CD4-positive, alpha-beta memory T cell (primary cell): ENCODE data around the gene CD69. TPM values are rescaled to one million over a fixed set of nuclear protein-coding genes. Genes with fewer than 3 reads are reported as not detected.

ENCODE experiments used
- CTCF ChIA-PET: fragments of 350-600 bp; sonication (Branson Sonifier 250); formaldehyde crosslinking; loops from one replicate; lab custom pipeline; 2021; ENCODE audit warnings: inconsistent platforms; ENCODE audit not compliant: partially characterized antibody; lab: Charles Lee
- POLR2A ChIA-PET: fragments of 350-600 bp; sonication (Branson Sonifier 250); formaldehyde crosslinking; loops from one replicate; lab custom pipeline; 2021; ENCODE audit not compliant: partially characterized antibody; lab: Charles Lee
- DNase-seq, 5 donors: peaks; one replicate each; pipeline versions ENCODE4 v3.0.0 to v3.0.0-alpha.2; 2020 to 2022; ENCODE audit warnings: mixed read lengths in 1 of 5
- H3K27ac ChIP-seq: one replicate; pipeline ENCODE4 v1.7.0; 2013; ENCODE audit warnings: low read depth, low read length
- H3K27me3 ChIP-seq: 2 replicates; pipeline ENCODE4 v1.7.0; 2013; ENCODE audit warnings: mild to moderate bottlenecking, low read length, moderate library complexity; ENCODE audit not compliant: insufficient read depth
- H3K36me3 ChIP-seq: 2 replicates; pipeline ENCODE4 v1.7.0; 2013; ENCODE audit warnings: mild to moderate bottlenecking, low read length, moderate library complexity; ENCODE audit not compliant: insufficient read depth
- H3K4me1 ChIP-seq: 2 replicates; pipeline ENCODE4 v1.7.0; 2013; ENCODE audit warnings: mild to moderate bottlenecking, low read length, moderate library complexity; ENCODE audit not compliant: insufficient read depth
- H3K4me3 ChIP-seq, 2 donors: one replicate each; pipeline ENCODE4 v1.7.0; 2013; ENCODE audit warnings: low read length in 2 of 2, mild to moderate bottlenecking in 1 of 2
- H3K9me3 ChIP-seq, 2 donors: one replicate each; pipeline ENCODE4 v1.7.0; 2013; ENCODE audit warnings: low read length in 2 of 2, control low read depth in 1 of 2; ENCODE audit not compliant: control insufficient read depth in 1 of 2
- H3K27ac Mint-ChIP-seq, 7 donors: one replicate each; pipeline ENCODE4 v1.8.0; 2020 to 2021; ENCODE audit warnings: mixed read lengths in 7 of 7, mild to moderate bottlenecking in 6 of 7, inconsistent platforms in 3 of 7, moderate library complexity in 3 of 7
- H3K27me3 Mint-ChIP-seq, 2 donors: one replicate each; pipeline ENCODE4 v1.8.0; 2020 to 2021; ENCODE audit warnings: mixed read lengths in 2 of 2
- H3K36me3 Mint-ChIP-seq, 2 donors: one replicate each; pipeline ENCODE4 v1.8.0; 2020 to 2021; ENCODE audit warnings: mixed read lengths in 2 of 2, inconsistent platforms in 1 of 2, mild to moderate bottlenecking in 1 of 2
- H3K4me1 Mint-ChIP-seq, 4 donors: one replicate each; pipeline ENCODE4 v1.8.0; 2020 to 2021; ENCODE audit warnings: mixed read lengths in 4 of 4, mild to moderate bottlenecking in 1 of 4
- H3K4me3 Mint-ChIP-seq, 8 donors: one replicate each; pipeline ENCODE4 v1.8.0; 2020 to 2021; ENCODE audit warnings: mixed read lengths in 8 of 8, mild to moderate bottlenecking in 7 of 8, moderate library complexity in 6 of 8, inconsistent platforms in 3 of 8
- H3K9me3 Mint-ChIP-seq, 8 donors: one replicate each; pipeline ENCODE4 v1.8.0; 2020 to 2021; ENCODE audit warnings: mixed read lengths in 8 of 8, mild to moderate bottlenecking in 5 of 8, inconsistent platforms in 3 of 8, moderate library complexity in 1 of 8
- intact Hi-C: fragments of 100-400 bp; cut with micrococcal nuclease; formaldehyde crosslinking; loops from one replicate; pipeline ENCODE4 v1.15.1; 2023
- polyA plus RNA-seq, 2 donors: library from polyadenylated mRNA; unstranded; fragments of 300-500 nt; fragmentation: Illumina TruSeq; gene quantifications; one replicate each; pipeline ENCODE4 v1.2.3, GENCODE V29; 2021
- total RNA-seq, 2 experiments: library from RNA; stranded (reverse); gene quantifications; one replicate each; pipeline ENCODE4 v1.2.3, GENCODE V29; 2021

Gene CD69
- total and polyA plus RNA-seq, 4 experiments from 2014 or later = 31.0 to 1,121 (median 90.3) TPM

DNA sequence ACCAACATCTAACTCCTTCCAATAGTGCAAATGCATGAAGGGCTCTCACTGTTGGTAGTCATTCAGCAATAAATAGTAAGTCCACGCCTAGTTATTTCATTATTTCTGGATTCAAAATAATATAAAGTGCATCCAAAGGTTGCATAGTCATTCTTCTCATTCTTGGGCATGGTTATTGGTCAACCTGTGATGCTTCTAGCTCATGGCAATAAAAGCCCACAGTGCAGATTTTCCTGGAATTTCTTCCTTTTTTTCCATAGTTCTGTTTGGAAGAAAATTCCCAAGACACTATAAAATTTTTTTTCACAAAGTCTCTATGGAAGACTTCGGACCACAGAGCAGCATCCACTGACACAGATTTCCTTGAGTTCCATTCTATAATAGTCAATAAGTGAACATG is 7.6 kb downstream of the CD69 start:
- no peaks in the 10 kb centered on the region for H3K9me3 ChIP-seq
- POLR2A ChIA-PET = interaction anchor here (1.0 to 15.8 kb wide), 7 partner anchors 8 to 105 kb away, joined by 3 to 422 read pairs (median 129); partner anchors contain the start of gene CD69
- Mint-ChIP-seq H3K4me3 (peak overlapping the region in 3 of 8 donors; percentile 24 to 53 (median 35)), H3K36me3 (peaks cover 47 to 59% of the 10 kb centered on the region in 2 donors), H3K9me3 (peaks cover 0 to 3% (median 0%) of the 10 kb centered on the region in 8 donors), H3K27me3 (no peaks in the 10 kb centered on the region), H3K4me1 (peaks cover 42 to 74% (median 59%) of the 10 kb centered on the region in 4 donors), H3K27ac (peak overlapping the region in 5 of 7 donors; percentile 22 to 80 (median 31))
- H3K4me3 ChIP-seq = no peak overlapping the region
- H3K4me1 ChIP-seq = peaks cover 75% of the 10 kb centered on the region
- no peak overlapping the region for H3K27ac ChIP-seq
- intact Hi-C loops = no loop called here
- no peaks in the 10 kb centered on the region for H3K27me3 ChIP-seq
- peaks cover 35% of the 10 kb centered on the region for H3K36me3 ChIP-seq
- DNase-seq = no peak
- CTCF ChIA-PET = interaction anchor here (0.9 to 22.5 kb wide), 6 partner anchors 7 to 61 kb away, joined by 3 to 889 read pairs (median 84); partner anchors contain the start of gene CD69

DNA sequence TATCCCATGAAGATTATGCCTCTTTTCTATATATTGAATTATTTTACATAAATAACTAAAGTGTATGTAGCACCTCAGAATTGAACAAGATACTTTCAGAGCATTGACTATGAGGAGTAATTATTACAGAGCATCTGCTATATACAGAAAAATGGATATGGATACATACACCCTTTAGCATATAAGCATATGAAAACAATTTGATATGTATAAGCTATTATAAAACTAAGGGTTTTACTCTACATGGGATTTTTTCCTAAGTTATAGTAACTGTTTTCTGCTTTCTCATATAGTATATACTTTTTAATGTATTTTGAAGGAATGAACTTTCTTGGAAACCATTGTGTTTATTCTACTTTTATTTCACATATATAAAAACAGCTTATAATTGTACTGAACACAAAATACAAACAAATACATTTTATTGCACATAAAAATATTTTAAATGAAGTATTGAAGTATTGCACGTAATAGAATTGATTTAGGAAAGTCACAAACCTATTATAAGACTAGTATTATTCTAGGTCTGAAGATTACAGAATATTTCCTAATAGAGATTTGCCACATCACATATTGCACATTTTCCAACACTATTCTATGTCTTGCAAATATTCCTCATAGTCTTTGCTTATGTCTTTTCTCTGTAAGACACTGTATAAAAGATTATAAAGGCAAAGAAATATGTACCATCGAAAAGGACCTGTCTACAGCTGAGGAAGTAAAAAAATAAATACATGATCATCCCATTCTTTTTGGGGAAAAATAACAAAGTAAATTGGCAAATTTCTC is 8.4 kb downstream of the CD69 start:
- Histone ChIP-seq H3K27me3 (no peaks in the 10 kb centered on the region), H3K36me3 (peaks cover 35% of the 10 kb centered on the region), H3K27ac (no peak overlapping the region), H3K4me3 (no peak overlapping the region), H3K9me3 (no peaks in the 10 kb centered on the region), H3K4me1 (peaks cover 72% of the 10 kb centered on the region)
- peaks cover 39 to 67% (median 56%) of the 10 kb centered on the region in 4 donors for H3K4me1 Mint-ChIP-seq
- DNase-seq = no peak
- peaks cover 0 to 3% (median 0%) of the 10 kb centered on the region in 8 donors for H3K9me3 Mint-ChIP-seq
- H3K4me3 Mint-ChIP-seq = peak overlapping the region in 5 of 8 donors; percentile 18 to 62 (median 51)
- H3K27me3 Mint-ChIP-seq = no peaks in the 10 kb centered on the region
- intact Hi-C loops = no loop called here
- peak overlapping the region in 6 of 7 donors; percentile 33 to 95 (median 86) for H3K27ac Mint-ChIP-seq
- ChIA-PET CTCF (interaction anchor here (1.1 to 22.5 kb wide), 13 partner anchors 8 to 118 kb away, joined by 3 to 889 read pairs (median 23); partner anchors contain the start of genes CD69 and CLEC2B), POLR2A (interaction anchor here (0.8 to 15.8 kb wide), 8 partner anchors 8 to 104 kb away, joined by 3 to 422 read pairs (median 3); partner anchors contain the start of gene CD69)
- peaks cover 46 to 51% of the 10 kb centered on the region in 2 donors for H3K36me3 Mint-ChIP-seq

DNA sequence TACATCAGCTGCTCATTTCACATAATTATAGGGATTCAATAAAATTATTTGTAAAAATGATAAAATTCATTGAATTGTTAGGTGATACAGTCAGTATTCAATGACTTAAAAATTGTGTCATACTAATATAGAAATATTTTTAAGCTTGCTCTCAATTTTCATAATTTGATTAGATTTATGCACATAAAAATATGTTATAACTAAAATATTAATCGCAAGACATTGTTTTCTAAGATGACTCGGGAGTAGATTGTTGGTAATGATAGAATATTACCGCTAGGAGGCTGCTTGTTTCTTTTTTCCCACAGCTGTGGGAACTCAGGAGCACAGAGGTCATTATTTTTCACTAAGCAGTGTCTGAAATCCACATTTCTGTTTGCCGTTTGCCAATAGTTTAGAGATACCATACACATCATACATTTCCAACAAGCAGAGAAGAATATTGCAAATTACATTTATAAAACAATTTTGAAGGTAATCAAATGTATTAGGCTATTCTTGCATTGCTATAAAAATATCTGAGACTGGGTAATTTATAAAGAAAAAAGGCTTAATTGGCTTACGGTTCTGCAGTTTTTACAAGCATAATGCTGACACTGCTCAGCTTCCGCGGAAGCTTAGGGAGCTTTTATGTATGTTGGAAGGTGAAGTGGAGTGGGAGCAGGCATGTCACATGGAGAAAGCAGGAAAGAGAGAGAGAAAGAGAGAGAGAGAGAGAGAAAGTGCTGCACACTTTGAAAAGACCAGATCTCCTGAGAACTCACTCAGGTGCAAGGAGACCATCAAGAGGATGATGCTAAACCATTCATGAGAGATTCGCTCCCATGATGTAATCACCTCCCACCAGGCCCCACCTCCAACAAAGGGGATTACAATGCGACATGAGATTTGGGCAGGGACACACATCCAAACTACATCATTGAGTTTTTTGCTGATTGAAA is 9.2 kb downstream of the CD69 start:
- Histone ChIP-seq H3K27me3 (no peaks in the 10 kb centered on the region), H3K4me1 (peaks cover 64% of the 10 kb centered on the region), H3K36me3 (peaks cover 35% of the 10 kb centered on the region), H3K4me3 (no peak overlapping the region), H3K9me3 (no peaks in the 10 kb centered on the region), H3K27ac (peak overlapping the region; percentile 4)
- Mint-ChIP-seq H3K9me3 (peaks cover 0 to 3% (median 0%) of the 10 kb centered on the region in 8 donors), H3K27ac (peak overlapping the region; percentile 33 to 95 (median 87)), H3K4me1 (peaks cover 35 to 58% (median 49%) of the 10 kb centered on the region in 4 donors), H3K36me3 (peaks cover 39 to 44% of the 10 kb centered on the region in 2 donors), H3K4me3 (peak overlapping the region; percentile 4 to 62 (median 51)), H3K27me3 (no peaks in the 10 kb centered on the region)
- peak; percentile 41 to 81 (median 48) for DNase-seq
- intact Hi-C loops = loop anchor here (2.0 kb wide), 2 partner anchors 21 to 117 kb away; partner anchors contain the start of gene CLEC2B
- ChIA-PET POLR2A (interaction anchor here (0.8 to 15.8 kb wide), 19 partner anchors 9 to 174 kb away, joined by 3 to 422 read pairs (median 5); partner anchors contain the start of genes CD69 and CLEC2B), CTCF (interaction anchor here (0.9 to 22.5 kb wide), 38 partner anchors 8 to 389 kb away, joined by 3 to 889 read pairs (median 6); partner anchors contain the start of genes CD69 and CLEC2B)

DNA sequence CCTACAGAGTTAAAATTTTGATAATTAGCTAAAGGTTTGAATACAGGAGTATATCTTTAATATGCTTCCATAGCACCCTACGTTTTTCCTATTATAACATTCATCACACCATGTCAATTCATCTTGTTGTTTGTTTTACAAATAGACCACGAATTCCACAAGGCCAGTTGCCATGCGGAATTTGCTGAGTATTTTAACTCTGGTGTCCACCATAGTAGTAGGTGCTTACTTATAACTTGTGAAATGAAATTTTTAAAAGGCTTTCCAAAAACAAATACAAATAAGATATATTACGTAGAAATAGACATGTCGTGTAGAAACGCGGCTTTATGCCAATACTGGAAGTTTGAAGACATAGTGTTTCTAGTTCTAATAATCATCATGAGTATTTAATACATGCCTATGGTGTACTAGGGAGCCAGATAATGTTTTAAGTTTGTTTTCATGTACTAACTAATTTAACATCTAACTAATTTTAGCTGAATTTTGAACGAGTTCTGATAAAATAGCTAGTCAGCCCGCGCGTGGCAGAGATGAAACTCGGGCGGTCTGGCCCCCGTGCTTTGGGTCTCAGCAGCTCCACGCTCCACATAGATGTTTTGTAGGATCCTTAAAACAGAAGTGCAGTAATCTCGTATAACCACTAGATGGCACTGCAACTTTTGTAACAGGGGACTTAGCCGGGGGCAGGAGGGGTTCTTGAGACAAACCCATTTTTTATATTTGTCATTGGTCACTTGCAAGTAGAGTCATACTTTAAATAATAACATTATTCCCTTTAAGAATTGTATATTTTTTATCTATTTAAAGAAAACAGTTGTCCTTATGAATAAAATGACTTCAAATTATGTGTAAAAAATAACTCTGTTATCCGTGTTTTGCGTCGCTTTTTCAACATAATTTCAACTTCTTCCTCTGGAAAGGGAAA is 10.2 kb downstream of the CD69 start:
- peak overlapping the region; percentile 72 to 94 (median 85) for H3K27ac Mint-ChIP-seq
- H3K4me3 Mint-ChIP-seq = peak overlapping the region; percentile 37 to 78 (median 72)
- H3K9me3 ChIP-seq = no peaks in the 10 kb centered on the region
- no peaks in the 10 kb centered on the region for H3K27me3 ChIP-seq
- intact Hi-C loops = loop anchor here (1.0 to 2.0 kb wide), 9 partner anchors 9 to 440 kb away; partner anchors contain the start of genes CD69 and CLEC2B
- H3K36me3 ChIP-seq = peaks cover 29% of the 10 kb centered on the region
- H3K4me1 Mint-ChIP-seq = peaks cover 30 to 51% (median 42%) of the 10 kb centered on the region in 4 donors
- H3K4me1 ChIP-seq = peaks cover 55% of the 10 kb centered on the region
- H3K27ac ChIP-seq = peak overlapping the region; percentile 2
- H3K9me3 Mint-ChIP-seq = peaks cover 0 to 3% (median 0%) of the 10 kb centered on the region in 8 donors
- no peaks in the 10 kb centered on the region for H3K27me3 Mint-ChIP-seq
- POLR2A ChIA-PET = interaction anchor here (0.8 to 15.8 kb wide), 18 partner anchors 8 to 175 kb away, joined by 3 to 422 read pairs (median 5); partner anchors contain the start of genes CD69, CLEC2B, CLEC2D and CLECL1
- H3K4me3 ChIP-seq = no peak overlapping the region
- DNase-seq = peak; percentile 67 to 75 (median 72)
- CTCF ChIA-PET = interaction anchor here (0.6 to 22.5 kb wide), 50 partner anchors 8 to 419 kb away, joined by 3 to 889 read pairs (median 5); partner anchors contain the start of genes CD69 and CLEC2B
- peaks cover 32 to 36% of the 10 kb centered on the region in 2 donors for H3K36me3 Mint-ChIP-seq

DNA sequence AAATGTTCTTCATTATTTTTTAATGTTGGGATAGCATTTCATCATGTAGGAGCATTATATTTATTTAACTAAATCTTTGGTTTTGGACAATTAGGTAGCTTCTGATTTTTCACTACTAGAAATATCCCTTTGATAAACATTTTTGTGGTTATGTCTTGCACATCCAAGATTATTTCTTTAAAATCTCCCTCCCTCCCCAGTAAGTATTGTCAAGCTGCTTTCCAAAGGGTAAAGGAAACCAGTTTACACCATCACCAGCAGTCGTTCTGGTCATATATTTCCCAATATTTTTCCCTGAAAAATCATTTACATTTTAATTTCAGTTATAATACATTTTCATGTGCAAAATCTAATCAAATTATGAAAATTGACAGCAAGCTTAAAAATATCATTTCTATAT is 11.1 kb downstream of the CD69 start:
- peaks cover 28 to 49% (median 40%) of the 10 kb centered on the region in 4 donors for H3K4me1 Mint-ChIP-seq

More for the DNA sequence above, 11.1 kb downstream of the CD69 start:
- no peak overlapping the region for H3K27ac ChIP-seq
- no peak for DNase-seq
- no peaks in the 10 kb centered on the region for H3K9me3 ChIP-seq
- intact Hi-C loops = loop anchor here (1.0 to 2.0 kb wide), 10 partner anchors 8 to 441 kb away; partner anchors contain the start of genes CD69 and CLEC2B
- H3K4me3 Mint-ChIP-seq = no peak overlapping the region
- peaks cover 20% of the 10 kb centered on the region for H3K36me3 ChIP-seq
- peaks cover 0 to 3% (median 0%) of the 10 kb centered on the region in 8 donors for H3K9me3 Mint-ChIP-seq
- no peak overlapping the region for H3K4me3 ChIP-seq
- peaks cover 23 to 27% of the 10 kb centered on the region in 2 donors for H3K36me3 Mint-ChIP-seq
- peak overlapping the region in 1 of 7 donors; percentile 17 for H3K27ac Mint-ChIP-seq
- no peaks in the 10 kb centered on the region for H3K27me3 Mint-ChIP-seq
- ChIA-PET POLR2A (interaction anchor here (0.9 to 15.8 kb wide), 10 partner anchors 11 to 120 kb away, joined by 3 to 422 read pairs (median 6); partner anchors contain the start of genes CD69, CLEC2B, CLEC2D and CLECL1), CTCF (interaction anchor here (0.7 to 22.5 kb wide), 35 partner anchors 10 to 812 kb away, joined by 3 to 889 read pairs (median 6); partner anchors contain the start of genes CD69 and CLEC2B)
- no peaks in the 10 kb centered on the region for H3K27me3 ChIP-seq
- peaks cover 46% of the 10 kb centered on the region for H3K4me1 ChIP-seq
